HCT116 (cell line): Measurements from ENCODE around the gene GGT5. TPM values are rescaled to one million over a fixed set of nuclear protein-coding genes. Genes with fewer than 3 reads are reported as not detected.

ENCODE experiments used
- ATAC-seq: fragments of 200-7000 bp; cut with Tn5 transposase; 2 replicates; pipeline ENCODE4 v1.9.1; 2020; ENCODE audit warnings: mild to moderate bottlenecking, moderate library complexity
- BruUV-seq: library from RNA; stranded (reverse); fragments of 400-500 nt; replicated peaks from 2 replicates; lab custom pipeline; 2021; lab: Mats Ljungman, UMichigan
- CTCF ChIA-PET: fragments of 300-600 bp; sonication (Branson Sonifier 250); formaldehyde crosslinking; loops from one replicate; lab custom pipeline; 2021; ENCODE audit warnings: antibody characterized with exemption; lab: Charles Lee
- POLR2A ChIA-PET: fragments of 300-600, 350-600 bp; sonication (Branson Sonifier 250); formaldehyde crosslinking; loops from one replicate; lab custom pipeline; 2021; ENCODE audit warnings: antibody characterized with exemption; lab: Charles Lee
- RAD21 ChIA-PET, 2 experiments: fragments of 300-600 bp; sonication (Branson Sonifier 250); formaldehyde crosslinking; loops; one replicate each; lab custom pipeline; 2023; ENCODE audit warnings: low total read pairs in 2 of 2; ENCODE audit not compliant: uncharacterized antibody in 2 of 2, unreplicated experiment in 2 of 2, low non-redundant PET in 1 of 2; lab: Charles Lee
- DNase-seq: peaks from one replicate; pipeline ENCODE4 v3.0.0-alpha.2; 2010; ENCODE audit warnings: low read depth, low spot score
- H2AFZ ChIP-seq: fragments of 200-600 bp; shearing (Covaris generic), sonication (generic); 2 replicates; pipeline ENCODE4 v1.6.1; 2017; ENCODE audit warnings: low read depth, mixed run types, mixed read lengths, antibody characterized with exemption, low read length; ENCODE audit not compliant: poor library complexity, severe bottlenecking
- H3K27ac ChIP-seq: 2 replicates; pipeline ENCODE4 v1.5.1; 2012; ENCODE audit warnings: low read depth, low read length
- H3K27me3 ChIP-seq: fragments of 200-600 bp; sonication (generic); 2 replicates; pipeline ENCODE4 v1.6.1; 2016; ENCODE audit warnings: mixed run types, low read length, mixed read lengths; ENCODE audit not compliant: insufficient read depth
- H3K36me3 ChIP-seq, 2 experiments: fragments of 200-500 bp in 1 of 2; fragments of 200-600 bp in 1 of 2; sonication (Bioruptor generic) in 1 of 2; sonication (generic) in 1 of 2; 2 replicates each; pipeline versions ENCODE4 v1.5.1 to v1.6.1; 2014 to 2016; ENCODE audit warnings: low read length in 2 of 2, inconsistent platforms in 1 of 2, mixed read lengths in 1 of 2, mixed run types in 1 of 2; ENCODE audit not compliant: insufficient read depth in 2 of 2, control insufficient read depth in 1 of 2
- H3K4me1 ChIP-seq, 2 experiments: fragments of 200-600 bp in 1 of 2; sonication (generic) in 1 of 2; 2 replicates each; pipeline versions ENCODE4 v1.5.1 to v1.6.1; 2012 to 2017; ENCODE audit warnings: low read length in 2 of 2, inconsistent platforms in 1 of 2, mild to moderate bottlenecking in 1 of 2, mixed read lengths in 1 of 2, mixed run types in 1 of 2, moderate library complexity in 1 of 2; ENCODE audit not compliant: insufficient read depth in 2 of 2, control insufficient read depth in 1 of 2
- H3K4me2 ChIP-seq: fragments of 200-600 bp; sonication (generic); 2 replicates; pipeline ENCODE4 v1.6.1; 2017; ENCODE audit warnings: mixed run types, low read length, mixed read lengths
- H3K4me3 ChIP-seq, 2 experiments: fragments of 200-600 bp in 1 of 2; sonication (generic) in 1 of 2; replicated peaks in 1 of 2; 2 replicates each; pipeline ENCODE4 v1.5.1; 2011 to 2016; ENCODE audit warnings: low read length in 2 of 2, control low read depth in 1 of 2, low read depth in 1 of 2, mild to moderate bottlenecking in 1 of 2, mixed read lengths in 1 of 2, mixed run types in 1 of 2
- H3K79me2 ChIP-seq: fragments of 200-600 bp; sonication (generic); 2 replicates; pipeline ENCODE4 v1.6.1; 2017; ENCODE audit warnings: mild to moderate bottlenecking, mixed run types, low read length, moderate library complexity, mixed read lengths; ENCODE audit not compliant: insufficient read depth
- H3K9ac ChIP-seq: fragments of 200-600 bp; sonication (generic); 2 replicates; pipeline ENCODE4 v1.6.1; 2016; ENCODE audit warnings: low read length, mixed read lengths
- H3K9me2 ChIP-seq: fragments of 200-600 bp; sonication (generic), shearing (Covaris generic); 2 replicates; pipeline ENCODE4 v1.6.1; 2017; ENCODE audit warnings: mixed run types, mild to moderate bottlenecking, moderate library complexity; ENCODE audit not compliant: insufficient read depth
- H3K9me3 ChIP-seq, 2 experiments: fragments of 200-500 bp in 1 of 2; fragments of 200-600 bp in 1 of 2; sonication (Bioruptor generic) in 1 of 2; sonication (generic) in 1 of 2; 2 replicates each; pipeline ENCODE4 v1.6.1; 2014 to 2017; ENCODE audit warnings: low read length in 2 of 2, mixed read lengths in 2 of 2, inconsistent platforms in 1 of 2, low read depth in 1 of 2, mild to moderate bottlenecking in 1 of 2, mixed run types in 1 of 2, moderate library complexity in 1 of 2; ENCODE audit not compliant: control insufficient read depth in 1 of 2, insufficient read depth in 1 of 2
- H4K20me1 ChIP-seq: fragments of 200-600 bp; sonication (generic), shearing (Covaris generic); 2 replicates; pipeline ENCODE4 v1.6.1; 2017; ENCODE audit warnings: mixed run types, mild to moderate bottlenecking, moderate library complexity; ENCODE audit not compliant: insufficient read depth
- CEBPB ChIP-seq: IDR thresholded peaks from 2 replicates; pipeline ENCODE4 v1.6.1; 2012; ENCODE audit warnings: low read depth
- EZH2phosphoT487 ChIP-seq: fragments of 200-600 bp; IDR thresholded peaks from 2 replicates; pipeline ENCODE4 v1.6.1; 2018; ENCODE audit warnings: antibody characterized with exemption, borderline replicate concordance
- FOSL1 ChIP-seq: IDR thresholded peaks from 2 replicates; pipeline ENCODE4 v1.6.1; 2012; ENCODE audit warnings: low read depth
- POLR2AphosphoS5 ChIP-seq: IDR thresholded peaks from 2 replicates; pipeline ENCODE4 v1.6.1; 2011; ENCODE audit warnings: mild to moderate bottlenecking, low read depth, low read length, moderate library complexity
- RAD21 ChIP-seq: IDR thresholded peaks from 2 replicates; pipeline ENCODE4 v1.6.1; 2012; ENCODE audit warnings: low read depth, mild to moderate bottlenecking
- TCF7L2 ChIP-seq: IDR thresholded peaks from 2 replicates; pipeline ENCODE4 v1.7.0; 2011; ENCODE audit warnings: borderline replicate concordance, inconsistent platforms; ENCODE audit not compliant: insufficient read depth, insufficient read length; ENCODE audit errors: extremely low read depth
- ZNF274 ChIP-seq: fragments of 200-500 bp; sonication (Bioruptor generic); IDR thresholded peaks from 2 replicates; pipeline ENCODE4 v1.6.1; 2014; ENCODE audit warnings: mild to moderate bottlenecking, low read depth, low read length, inconsistent platforms
- intact Hi-C: fragments of 100-400 bp; cut with micrococcal nuclease; formaldehyde crosslinking; loops from 2 replicates; pipeline ENCODE4 v1.10.0; 2022
- total RNA-seq: library from RNA; stranded (reverse); gene quantifications from one replicate; pipeline ENCODE4 v1.2.1, GENCODE V29; 2021; ENCODE audit not compliant: unreplicated experiment
- TF ChIP-seq, protein P1 (sequence below): IDR thresholded peaks from 2 replicates; pipeline ENCODE4 v1.6.1; 2011; ENCODE audit warnings: mild to moderate bottlenecking, low read length, moderate library complexity; ENCODE audit not compliant: insufficient replicate concordance; ENCODE audit errors: extremely low read depth
- TF ChIP-seq, protein P2 (sequence below): IDR thresholded peaks from 2 replicates; pipeline ENCODE4 v1.6.1; 2012; ENCODE audit warnings: low read depth

Gene GGT5
- total RNA-seq, 1 experiment from 2014 or later: 0.57 TPM

DNA sequence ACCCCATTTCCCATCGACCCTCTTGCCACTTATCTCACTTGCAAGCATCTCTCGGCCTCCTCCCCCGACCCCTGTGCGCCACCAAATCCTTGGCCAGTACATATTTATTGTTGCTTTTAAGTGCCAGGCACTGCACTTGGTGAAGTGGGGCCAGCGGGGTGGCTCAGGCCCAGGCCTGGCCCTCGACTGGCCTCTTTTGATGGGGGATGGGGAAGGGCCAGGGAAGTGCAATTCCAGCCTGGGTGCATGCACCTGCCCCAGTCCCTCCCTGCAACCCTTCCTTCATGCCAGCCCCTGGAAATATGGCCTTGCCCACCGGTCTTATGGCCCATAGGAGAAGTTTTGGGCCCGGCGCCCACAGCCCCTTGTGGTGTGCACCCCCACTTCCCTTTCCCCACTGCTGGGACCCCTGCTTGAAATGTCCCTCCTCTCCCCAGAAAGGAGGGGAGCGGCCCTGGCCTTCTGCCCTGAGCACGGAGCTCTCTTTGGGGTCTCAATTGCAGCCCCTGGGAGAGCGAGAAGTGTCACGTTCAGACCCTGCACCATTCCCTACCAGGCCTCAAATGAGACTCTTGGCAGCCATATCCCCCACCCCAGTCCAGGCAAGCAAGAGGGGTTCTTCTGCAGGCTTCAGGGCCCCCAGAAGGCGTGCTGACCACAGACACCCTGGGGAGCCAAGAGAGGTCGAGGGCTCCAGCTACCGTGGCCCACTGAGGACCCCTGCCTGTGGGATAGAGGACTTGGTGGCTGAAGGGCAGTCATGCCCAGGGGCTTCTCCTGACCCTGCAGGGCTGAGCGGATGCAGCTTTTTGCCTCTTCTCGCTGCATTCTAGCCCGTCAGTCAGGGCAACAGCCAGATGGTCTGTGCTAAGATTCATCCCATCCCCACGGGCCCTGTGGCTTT lies 62.6 kb downstream of the GGT5 start:
- Histone ChIP-seq H3K9ac (no peak overlapping the region), H3K36me3 (no peaks in the 10 kb centered on the region), H3K4me2 (no peak overlapping the region), H2AFZ (no peak overlapping the region), H3K9me2 (no peaks in the 10 kb centered on the region), H4K20me1 (no peaks in the 10 kb centered on the region), H3K4me3 (no peak overlapping the region), H3K4me1 (peaks cover 7 to 10% of the 10 kb centered on the region in 2 experiments; a peak in 3 of 4 replicates), H3K27me3 (no peaks in the 10 kb centered on the region), H3K9me3 (no peaks in the 10 kb centered on the region), H3K79me2 (no peaks in the 10 kb centered on the region), H3K27ac (no peak overlapping the region)
- intact Hi-C loops: loop anchor here (10.0 kb wide), 1 partner anchor 343 kb away; no protein-coding TSS in a partner anchor
- TF ChIP-seq CEBPB: no peak
- TF ChIP-seq RAD21: peak; percentile 40; the same call in 1 of the 2 replicates
- ChIA-PET POLR2A (no interaction called here), RAD21 (no interaction called here), CTCF (no interaction called here)
- BruUV-seq: no TSS peak
- DNase-seq: no peak
- no peak for ATAC-seq

DNA sequence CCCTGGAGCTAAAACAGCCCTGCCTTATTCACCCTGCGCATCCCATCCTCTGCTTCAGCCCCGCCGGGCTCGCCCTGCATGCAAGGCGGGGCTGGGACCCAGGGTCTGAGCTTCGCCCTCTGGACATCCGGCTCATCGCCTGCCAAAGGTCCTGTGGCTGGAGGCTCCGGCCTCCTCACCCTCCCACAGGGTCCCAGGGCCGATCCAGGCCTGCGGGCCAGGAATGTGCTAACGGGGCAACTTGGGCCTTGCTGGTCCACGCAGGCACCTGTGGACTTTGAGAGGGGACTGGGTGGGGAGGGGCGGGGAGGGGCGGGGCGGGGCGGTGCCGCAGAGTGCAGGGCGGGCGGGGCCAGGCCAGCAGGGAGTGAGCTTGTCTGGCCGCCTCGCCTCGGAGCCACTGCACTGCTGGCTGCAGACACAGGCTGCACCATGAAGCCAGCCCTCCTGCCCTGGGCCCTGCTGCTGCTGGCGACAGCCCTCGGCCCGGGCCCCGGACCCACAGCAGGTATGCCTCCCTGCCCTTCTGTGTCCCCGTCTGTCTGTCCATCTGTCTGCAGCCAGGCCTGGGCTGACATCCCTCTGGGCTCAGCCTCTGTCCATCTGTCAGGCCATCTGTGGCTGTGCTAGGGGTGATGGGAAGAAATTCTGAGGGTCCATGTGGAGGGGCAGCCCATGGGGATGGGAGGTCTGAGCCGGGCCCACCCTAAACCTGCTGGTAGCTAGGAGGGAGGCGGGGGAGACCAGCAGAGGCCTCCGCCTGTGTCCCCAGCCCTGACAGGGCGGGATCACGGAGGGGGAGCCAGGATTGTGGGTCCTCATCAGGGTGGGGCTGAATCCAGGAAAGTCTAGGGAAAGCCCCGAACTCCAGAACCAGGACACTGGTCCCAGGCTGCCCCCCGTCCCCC lies 63.5 kb downstream of the GGT5 start, which contains the start of gene SUSD2:
Gene SUSD2, plus strand, starts transcription at position 400 of the 908 bp plus-strand sequence. Its CDS starts 33 bp downstream, at position 433.
- Histone ChIP-seq H2AFZ (no peak within 1 kb of the TSS), H3K27me3 (no peaks in the 10 kb centered on the region), H3K9me2 (no peaks in the 10 kb centered on the region), H3K36me3 (no peaks in the 10 kb centered on the region), H3K9me3 (no peaks in the 10 kb centered on the region), H3K4me1 (peaks cover 7 to 10% of the 10 kb centered on the region in 2 experiments; a peak in 3 of 4 replicates), H3K4me3 (no peak within 1 kb of the TSS), H3K27ac (peak within 1 kb of the TSS; percentile 18; the same call in 1 of the 2 replicates), H3K4me2 (peak within 1 kb of the TSS; percentile 43), H4K20me1 (no peaks in the 10 kb centered on the region), H3K79me2 (no peaks in the 10 kb centered on the region), H3K9ac (no peak within 1 kb of the TSS)
- ChIA-PET CTCF (interaction anchor here (1.1 to 2.2 kb wide), 2 partner anchors 9 to 25 kb away, joined by 4 to 8 read pairs; no protein-coding TSS in a partner anchor), POLR2A (no interaction called here), RAD21 (no interaction called here)
- intact Hi-C loops: loop anchor here (10.0 kb wide), 1 partner anchor 343 kb away; no protein-coding TSS in a partner anchor
- BruUV-seq: no TSS peak
- peak; percentile 67 for ATAC-seq
- DNase-seq: no peak
- TF ChIP-seq TCF7L2 (no peak), EZH2phosphoT487 (no peak), FOSL1 (no peak), RAD21 (no peak), POLR2AphosphoS5 (no peak), ZNF274 (no peak)
- TF ChIP-seq, protein P1, sequence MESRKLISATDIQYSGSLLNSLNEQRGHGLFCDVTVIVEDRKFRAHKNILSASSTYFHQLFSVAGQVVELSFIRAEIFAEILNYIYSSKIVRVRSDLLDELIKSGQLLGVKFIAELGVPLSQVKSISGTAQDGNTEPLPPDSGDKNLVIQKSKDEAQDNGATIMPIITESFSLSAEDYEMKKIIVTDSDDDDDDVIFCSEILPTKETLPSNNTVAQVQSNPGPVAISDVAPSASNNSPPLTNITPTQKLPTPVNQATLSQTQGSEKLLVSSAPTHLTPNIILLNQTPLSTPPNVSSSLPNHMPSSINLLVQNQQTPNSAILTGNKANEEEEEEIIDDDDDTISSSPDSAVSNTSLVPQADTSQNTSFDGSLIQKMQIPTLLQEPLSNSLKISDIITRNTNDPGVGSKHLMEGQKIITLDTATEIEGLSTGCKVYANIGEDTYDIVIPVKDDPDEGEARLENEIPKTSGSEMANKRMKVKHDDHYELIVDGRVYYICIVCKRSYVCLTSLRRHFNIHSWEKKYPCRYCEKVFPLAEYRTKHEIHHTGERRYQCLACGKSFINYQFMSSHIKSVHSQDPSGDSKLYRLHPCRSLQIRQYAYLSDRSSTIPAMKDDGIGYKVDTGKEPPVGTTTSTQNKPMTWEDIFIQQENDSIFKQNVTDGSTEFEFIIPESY: no peak
- TF ChIP-seq, protein P2, sequence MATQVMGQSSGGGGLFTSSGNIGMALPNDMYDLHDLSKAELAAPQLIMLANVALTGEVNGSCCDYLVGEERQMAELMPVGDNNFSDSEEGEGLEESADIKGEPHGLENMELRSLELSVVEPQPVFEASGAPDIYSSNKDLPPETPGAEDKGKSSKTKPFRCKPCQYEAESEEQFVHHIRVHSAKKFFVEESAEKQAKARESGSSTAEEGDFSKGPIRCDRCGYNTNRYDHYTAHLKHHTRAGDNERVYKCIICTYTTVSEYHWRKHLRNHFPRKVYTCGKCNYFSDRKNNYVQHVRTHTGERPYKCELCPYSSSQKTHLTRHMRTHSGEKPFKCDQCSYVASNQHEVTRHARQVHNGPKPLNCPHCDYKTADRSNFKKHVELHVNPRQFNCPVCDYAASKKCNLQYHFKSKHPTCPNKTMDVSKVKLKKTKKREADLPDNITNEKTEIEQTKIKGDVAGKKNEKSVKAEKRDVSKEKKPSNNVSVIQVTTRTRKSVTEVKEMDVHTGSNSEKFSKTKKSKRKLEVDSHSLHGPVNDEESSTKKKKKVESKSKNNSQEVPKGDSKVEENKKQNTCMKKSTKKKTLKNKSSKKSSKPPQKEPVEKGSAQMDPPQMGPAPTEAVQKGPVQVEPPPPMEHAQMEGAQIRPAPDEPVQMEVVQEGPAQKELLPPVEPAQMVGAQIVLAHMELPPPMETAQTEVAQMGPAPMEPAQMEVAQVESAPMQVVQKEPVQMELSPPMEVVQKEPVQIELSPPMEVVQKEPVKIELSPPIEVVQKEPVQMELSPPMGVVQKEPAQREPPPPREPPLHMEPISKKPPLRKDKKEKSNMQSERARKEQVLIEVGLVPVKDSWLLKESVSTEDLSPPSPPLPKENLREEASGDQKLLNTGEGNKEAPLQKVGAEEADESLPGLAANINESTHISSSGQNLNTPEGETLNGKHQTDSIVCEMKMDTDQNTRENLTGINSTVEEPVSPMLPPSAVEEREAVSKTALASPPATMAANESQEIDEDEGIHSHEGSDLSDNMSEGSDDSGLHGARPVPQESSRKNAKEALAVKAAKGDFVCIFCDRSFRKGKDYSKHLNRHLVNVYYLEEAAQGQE: no peak
